RCC 7860 (cell line): ENCODE measurements around the gene GOLGA8T.
"Not testable (repeated sequence)": the region's sequence is repeated elsewhere in the genome, so short reads cannot be mapped to it uniquely, and the experiment has no call there.

ENCODE experiments used
- DNase-seq: peaks from one replicate; pipeline ENCODE4 v3.0.0-alpha.2; 2015; ENCODE audit warnings: low spot score
- FAIRE-seq: peaks from 2 replicates; lab custom pipeline; 2012; peaks lifted over from hg19 to GRCh38; lab: Jason Lieb, UNC

GOLGA8T gene

GRCh38 chr15:30189754-30190153 lies 54.9 kb downstream of the GOLGA8T start:
- FAIRE-seq, DNase-seq: not testable (repeated sequence)

- FAIRE-seq, result not testable (repeated sequence)
Observed at GRCh38 chr15:30191143-30191542, 56.3 kb downstream of the GOLGA8T start.

GRCh38 chr15:30191639-30192038 lies 56.8 kb downstream of the GOLGA8T start:
- not testable (repeated sequence) for DNase-seq, FAIRE-seq

More at GRCh38 chr15:30191143-30191542, 56.3 kb downstream of the GOLGA8T start:
- not testable (repeated sequence) for DNase-seq

DNA sequence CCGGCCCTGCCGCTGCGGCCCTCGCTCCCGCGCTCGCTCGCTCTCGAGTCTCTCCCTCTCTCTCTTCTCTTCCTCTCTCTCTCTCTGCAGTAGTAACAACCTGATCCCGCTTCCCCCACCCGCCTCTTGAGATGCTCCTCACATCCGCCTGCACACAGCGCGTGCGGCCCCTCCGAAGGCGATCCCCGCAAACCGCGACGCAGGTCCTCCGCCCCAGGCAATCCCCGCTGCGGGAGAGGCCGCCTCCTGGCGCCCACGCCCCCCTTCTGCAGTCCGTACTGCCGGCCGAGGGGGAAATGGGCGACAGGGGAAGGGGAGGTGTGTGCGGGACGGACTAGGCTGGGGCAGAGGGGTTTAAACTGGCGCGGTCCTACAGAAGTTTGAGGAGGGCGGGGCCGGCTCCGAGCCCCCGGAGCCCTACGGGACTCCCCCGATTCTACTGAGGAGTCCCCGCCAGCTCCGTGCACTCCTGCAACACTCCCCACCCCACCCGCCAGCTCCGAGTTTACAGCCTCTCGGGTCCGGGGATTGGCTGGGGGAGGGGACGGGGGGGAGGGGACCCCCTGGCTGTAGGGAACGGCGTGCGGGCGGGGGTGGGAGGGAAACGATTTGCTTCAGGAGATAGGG lies 57.4 kb downstream of the GOLGA8T start:
- not testable (repeated sequence) for FAIRE-seq, DNase-seq

- not testable (repeated sequence) for FAIRE-seq, DNase-seq
Observed at GRCh38 chr15:30192892-30193291, 58.0 kb downstream of the GOLGA8T start.
